Natural killer cell treated with Interleukin-12 subunit alpha and Interleukin-12 subunit beta and Interleukin-15 and Interleukin-18, amount 100 ng/mL, for 72 hours (primary cell): ENCODE data around the gene KRT78. TPM values are rescaled to one million over a fixed set of nuclear protein-coding genes. Genes with fewer than 3 reads are reported as not detected.
"Not testable (repeated sequence)": the region's sequence is repeated elsewhere in the genome, so short reads cannot be mapped to it uniquely, and the experiment has no call there.

Source experiments
- ATAC-seq, 2 donors: fragments of 150-1000 bp; cut with Tn5 transposase in 1 of 2; sonication (Bioruptor Pico), chemical (Tn5 transposase) in 1 of 2; 2 replicates each; pipeline ENCODE4 v1.10.0; 2021
- DNase-seq: peaks from one replicate; pipeline ENCODE4 v3.0.0; 2022; ENCODE audit warnings: low spot score
- H3K27ac Mint-ChIP-seq, 2 donors: 1 replicate in 1 of 2; 2 replicates in 1 of 2; pipeline ENCODE4 v1.8.0; 2022; ENCODE audit warnings: mixed read lengths in 2 of 2, mild to moderate bottlenecking in 1 of 2, moderate library complexity in 1 of 2
- H3K27me3 Mint-ChIP-seq, 2 donors: 1 replicate in 1 of 2; 2 replicates in 1 of 2; pipeline ENCODE4 v1.8.0; 2022; ENCODE audit warnings: mixed read lengths in 2 of 2
- H3K36me3 Mint-ChIP-seq: one replicate; pipeline ENCODE4 v1.8.0; 2022; ENCODE audit warnings: mixed read lengths
- H3K4me1 Mint-ChIP-seq, 2 donors: 1 replicate in 1 of 2; 2 replicates in 1 of 2; pipeline ENCODE4 v1.8.0; 2022; ENCODE audit warnings: low read depth in 2 of 2, mixed read lengths in 2 of 2, mild to moderate bottlenecking in 1 of 2
- H3K4me3 Mint-ChIP-seq: one replicate; pipeline ENCODE4 v1.8.0; 2022; ENCODE audit warnings: mixed read lengths
- H3K9me3 Mint-ChIP-seq: 2 replicates; pipeline ENCODE4 v1.8.0; 2022; ENCODE audit warnings: mixed read lengths
- total RNA-seq, 2 donors: library from RNA; stranded (reverse); gene quantifications; one replicate each; pipeline ENCODE4 v1.2.3, GENCODE V29; 2022

Gene KRT78, protein sequence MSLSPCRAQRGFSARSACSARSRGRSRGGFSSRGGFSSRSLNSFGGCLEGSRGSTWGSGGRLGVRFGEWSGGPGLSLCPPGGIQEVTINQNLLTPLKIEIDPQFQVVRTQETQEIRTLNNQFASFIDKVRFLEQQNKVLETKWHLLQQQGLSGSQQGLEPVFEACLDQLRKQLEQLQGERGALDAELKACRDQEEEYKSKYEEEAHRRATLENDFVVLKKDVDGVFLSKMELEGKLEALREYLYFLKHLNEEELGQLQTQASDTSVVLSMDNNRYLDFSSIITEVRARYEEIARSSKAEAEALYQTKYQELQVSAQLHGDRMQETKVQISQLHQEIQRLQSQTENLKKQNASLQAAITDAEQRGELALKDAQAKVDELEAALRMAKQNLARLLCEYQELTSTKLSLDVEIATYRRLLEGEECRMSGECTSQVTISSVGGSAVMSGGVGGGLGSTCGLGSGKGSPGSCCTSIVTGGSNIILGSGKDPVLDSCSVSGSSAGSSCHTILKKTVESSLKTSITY
- total RNA-seq, result not detected

DNA sequence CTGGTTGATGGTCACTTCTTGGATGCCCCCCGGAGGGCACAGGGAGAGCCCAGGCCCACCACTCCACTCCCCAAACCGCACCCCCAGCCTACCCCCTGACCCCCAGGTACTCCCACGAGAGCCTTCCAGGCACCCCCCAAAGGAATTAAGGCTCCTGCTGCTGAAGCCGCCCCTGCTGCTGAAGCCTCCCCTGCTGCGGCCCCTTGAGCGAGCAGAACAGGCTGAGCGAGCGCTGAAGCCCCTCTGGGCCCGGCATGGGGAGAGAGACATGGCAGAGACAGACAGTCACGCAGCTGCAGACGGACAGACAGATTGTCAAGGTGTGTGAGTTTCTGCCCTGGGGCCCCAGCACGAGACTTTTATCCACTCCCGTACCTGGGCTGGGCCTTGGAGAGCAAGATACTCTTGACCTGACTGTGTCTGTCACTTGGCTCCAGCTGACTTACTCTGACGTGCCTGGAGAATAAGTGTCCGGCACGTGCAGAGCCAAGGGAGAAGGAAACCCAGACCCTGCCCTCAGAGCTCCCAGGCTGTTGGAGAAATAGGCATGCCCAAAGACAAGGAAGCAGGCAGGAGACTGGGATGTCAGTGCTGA lies at the start of gene KRT78:
TSS of gene KRT78 (minus strand) at position 334 of the 595 bp plus-strand sequence. CDS start at position 270, 64 bp downstream.
- H3K36me3 Mint-ChIP-seq, result no peaks in the 10 kb centered on the region
- peaks cover 8 to 9% of the 10 kb centered on the region in 2 donors for H3K27me3 Mint-ChIP-seq
- no peak for DNase-seq
- H3K27ac Mint-ChIP-seq, result no peak within 1 kb of the TSS
- H3K9me3 Mint-ChIP-seq, result no peaks in the 10 kb centered on the region
- no peak for ATAC-seq
- no peak within 1 kb of the TSS for H3K4me3 Mint-ChIP-seq
- H3K4me1 Mint-ChIP-seq, result peaks cover 0 to 14% of the 10 kb centered on the region in 2 donors

DNA sequence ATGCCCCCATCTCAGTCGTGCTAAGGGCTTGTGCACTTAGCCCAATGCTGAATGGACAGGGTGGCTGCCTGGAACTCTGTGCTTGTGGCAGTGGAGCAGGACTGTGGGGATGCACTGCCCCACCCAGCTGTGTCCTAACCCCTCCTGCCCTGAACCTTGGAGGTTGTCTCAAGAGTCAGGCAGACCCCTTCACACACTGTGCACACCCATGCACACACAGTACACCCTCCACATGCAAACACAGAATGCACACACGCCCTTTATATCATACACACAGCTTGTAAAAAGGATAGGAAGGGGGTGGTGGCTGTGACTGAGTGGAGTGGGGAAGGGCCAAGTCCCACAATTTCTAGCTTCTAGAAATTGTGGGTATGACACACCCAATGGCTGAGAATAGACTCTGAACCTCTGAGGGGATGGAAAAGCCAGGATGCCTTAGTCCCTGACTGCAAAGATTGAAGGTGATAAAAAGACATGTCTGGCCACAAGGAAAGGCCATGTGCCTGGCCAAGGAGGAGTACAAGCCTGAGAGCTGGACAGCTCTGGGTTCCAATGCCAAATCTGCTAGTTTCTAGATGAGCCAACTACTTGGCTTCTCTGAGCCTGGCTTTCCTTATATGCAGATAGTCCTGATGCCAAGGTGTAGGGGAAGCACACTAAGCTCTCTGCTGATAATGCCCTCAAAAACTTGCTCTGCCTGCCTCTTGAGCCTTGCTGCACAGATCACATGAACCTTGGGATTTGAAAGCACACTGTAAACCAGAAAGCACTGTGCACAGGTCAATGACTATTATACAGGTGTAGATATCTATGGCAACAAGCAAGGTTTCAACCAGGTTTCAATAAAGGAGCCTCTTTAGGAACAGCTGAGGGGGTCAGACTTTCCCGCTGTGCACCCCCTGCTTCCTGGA lies 47.7 kb upstream of the KRT78 start:
- Mint-ChIP-seq H3K27ac (no peak overlapping the region), H3K27me3 (peaks cover 7 to 12% of the 10 kb centered on the region in 2 donors), H3K36me3 (no peaks in the 10 kb centered on the region), H3K4me1 (no peaks in the 10 kb centered on the region), H3K4me3 (no peak overlapping the region), H3K9me3 (no peaks in the 10 kb centered on the region)
- ATAC-seq (peak; percentile 46 to 50), DNase-seq (no peak)

DNA sequence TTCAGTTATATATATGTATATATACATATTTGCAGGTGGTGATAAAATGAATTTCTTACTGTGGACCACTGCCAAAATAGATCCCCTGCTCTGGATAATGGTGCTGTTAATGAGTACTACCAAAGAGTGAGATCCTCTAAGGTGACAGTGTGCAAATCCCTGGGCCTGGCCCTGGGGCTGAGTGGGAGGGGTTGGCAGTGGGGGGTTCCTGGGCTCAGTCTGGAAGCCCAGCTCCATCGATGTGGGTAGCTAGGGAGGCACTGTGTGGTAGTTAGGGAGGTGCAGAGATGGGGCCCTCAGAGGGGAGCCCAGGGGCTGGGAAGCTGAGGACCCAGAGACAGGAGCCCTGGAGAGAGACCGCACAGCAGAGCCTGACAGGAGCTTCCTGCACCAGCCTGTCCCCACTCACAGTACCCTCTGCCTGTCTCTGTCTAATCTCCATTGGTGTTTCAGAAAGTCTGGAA lies 47.0 kb upstream of the KRT78 start:
- DNase-seq, result no peak
- Mint-ChIP-seq H3K4me1 (no peaks in the 10 kb centered on the region), H3K27ac (no peak overlapping the region), H3K9me3 (no peaks in the 10 kb centered on the region), H3K4me3 (no peak overlapping the region), H3K36me3 (no peaks in the 10 kb centered on the region), H3K27me3 (peaks cover 3 to 10% of the 10 kb centered on the region in 2 donors)
- peak; percentile 37 to 45 for ATAC-seq

DNA sequence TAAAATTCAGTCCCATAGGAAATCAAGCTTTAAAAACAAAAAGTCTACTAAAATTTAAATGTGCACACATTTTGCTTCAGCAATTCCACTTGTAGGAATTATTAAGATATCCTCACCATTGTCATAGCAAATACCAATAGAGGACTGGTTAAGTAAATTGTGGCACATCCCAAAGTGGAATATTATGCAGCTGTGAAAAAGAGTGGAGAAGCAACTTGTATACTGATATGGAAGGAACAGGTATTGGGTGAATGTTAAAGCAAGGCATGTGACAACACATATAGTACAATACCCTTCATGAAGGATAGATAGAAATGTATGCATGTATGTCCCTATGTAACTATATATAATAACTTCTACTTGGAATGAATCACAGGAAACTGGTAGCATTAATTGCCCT lies 44.2 kb upstream of the KRT78 start:
- ATAC-seq (no peak), DNase-seq (no peak)
- H3K27me3 Mint-ChIP-seq, result peaks cover 0 to 9% of the 10 kb centered on the region in 2 donors
- no peaks in the 10 kb centered on the region for H3K36me3 Mint-ChIP-seq
- no peak overlapping the region for H3K27ac Mint-ChIP-seq
- H3K4me1 Mint-ChIP-seq, result no peaks in the 10 kb centered on the region
- H3K4me3 Mint-ChIP-seq, result no peak overlapping the region
- H3K9me3 Mint-ChIP-seq, result no peaks in the 10 kb centered on the region

DNA sequence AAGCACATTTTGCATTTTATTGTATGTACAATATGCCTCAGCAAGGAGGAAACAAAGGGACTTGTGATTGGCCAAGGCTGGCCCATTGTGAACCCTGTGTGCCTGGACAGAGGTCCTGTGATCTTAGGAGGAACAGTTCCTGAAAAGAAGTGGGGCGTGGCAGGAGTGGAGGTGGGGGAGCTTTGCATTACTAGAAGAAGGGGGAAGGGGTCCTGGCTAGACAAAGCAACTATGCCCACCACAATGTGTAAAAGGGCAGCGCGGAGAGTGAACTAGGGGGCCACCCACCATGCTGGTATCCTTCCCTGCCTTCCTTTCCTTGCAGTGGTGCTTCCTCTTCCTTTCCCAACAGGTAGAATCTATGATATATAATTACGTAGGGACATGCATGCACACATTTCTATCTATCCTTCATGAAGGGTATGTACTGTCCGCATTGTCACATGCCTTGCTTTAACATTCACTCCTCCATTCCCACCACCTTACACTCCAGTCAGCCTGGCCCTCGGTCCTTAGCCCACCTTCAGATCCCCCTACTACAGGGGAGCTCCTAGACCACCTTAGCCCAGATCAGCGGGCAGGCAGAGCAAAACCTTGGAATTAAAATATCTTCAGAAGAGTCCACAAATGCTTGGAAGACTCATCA lies 43.5 kb upstream of the KRT78 start:
- ATAC-seq (no peak), DNase-seq (no peak)
- no peaks in the 10 kb centered on the region for H3K36me3 Mint-ChIP-seq
- no peak overlapping the region for H3K27ac Mint-ChIP-seq
- H3K9me3 Mint-ChIP-seq, result no peaks in the 10 kb centered on the region
- peaks cover 0 to 9% of the 10 kb centered on the region in 2 donors for H3K27me3 Mint-ChIP-seq
- H3K4me1 Mint-ChIP-seq, result no peaks in the 10 kb centered on the region
- H3K4me3 Mint-ChIP-seq, result no peak overlapping the region

DNA sequence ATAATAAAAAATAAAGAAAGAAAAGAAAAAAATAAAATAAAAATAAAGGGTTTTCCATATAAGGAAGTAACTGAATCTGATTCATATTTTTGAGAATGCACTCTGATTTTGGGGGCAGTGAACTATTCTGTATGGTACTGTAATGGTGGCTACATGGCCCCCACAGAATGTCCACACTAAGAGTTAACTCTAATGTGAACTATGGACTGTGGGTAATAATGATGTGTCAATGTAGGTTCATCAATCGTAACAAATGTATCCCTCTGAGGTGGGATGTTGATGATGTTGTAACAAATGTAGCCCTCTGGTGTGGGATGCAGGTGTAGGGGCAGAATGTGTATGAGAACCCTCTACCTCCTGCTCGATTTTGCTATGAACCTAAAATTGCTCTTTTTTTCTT lies 42.2 kb upstream of the KRT78 start:
- Mint-ChIP-seq H3K36me3 (no peaks in the 10 kb centered on the region), H3K27ac (no peak overlapping the region), H3K4me1 (no peaks in the 10 kb centered on the region), H3K27me3 (peaks cover 0 to 6% of the 10 kb centered on the region in 2 donors), H3K9me3 (no peaks in the 10 kb centered on the region), H3K4me3 (no peak overlapping the region)
- ATAC-seq, result no peak
- DNase-seq, result no peak

DNA sequence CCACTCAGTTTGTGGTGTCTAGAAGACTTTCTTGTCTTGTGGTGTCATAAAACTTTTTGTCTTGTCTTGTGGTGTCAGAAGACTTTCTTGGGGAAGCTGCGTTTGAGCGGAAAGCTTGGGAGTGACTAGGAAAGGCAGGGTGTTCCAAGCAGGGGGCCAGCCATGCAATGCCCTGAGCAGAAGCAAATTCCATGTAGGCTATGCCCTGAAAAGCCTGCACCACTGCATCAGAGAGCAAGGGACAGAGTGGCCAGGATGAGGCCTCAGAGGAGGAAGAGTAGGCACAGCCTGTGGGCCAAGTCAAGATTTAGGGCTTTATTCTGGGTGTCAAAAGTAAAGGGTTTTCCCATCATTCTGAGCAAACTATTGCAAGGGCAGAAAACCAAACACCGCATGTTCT lies 41.6 kb upstream of the KRT78 start:
- DNase-seq, result no peak
- no peaks in the 10 kb centered on the region for H3K9me3 Mint-ChIP-seq
- peaks cover 0 to 6% of the 10 kb centered on the region in 2 donors for H3K27me3 Mint-ChIP-seq
- no peaks in the 10 kb centered on the region for H3K4me1 Mint-ChIP-seq
- no peak for ATAC-seq
- no peak overlapping the region for H3K27ac Mint-ChIP-seq
- no peak overlapping the region for H3K4me3 Mint-ChIP-seq
- no peaks in the 10 kb centered on the region for H3K36me3 Mint-ChIP-seq

DNA sequence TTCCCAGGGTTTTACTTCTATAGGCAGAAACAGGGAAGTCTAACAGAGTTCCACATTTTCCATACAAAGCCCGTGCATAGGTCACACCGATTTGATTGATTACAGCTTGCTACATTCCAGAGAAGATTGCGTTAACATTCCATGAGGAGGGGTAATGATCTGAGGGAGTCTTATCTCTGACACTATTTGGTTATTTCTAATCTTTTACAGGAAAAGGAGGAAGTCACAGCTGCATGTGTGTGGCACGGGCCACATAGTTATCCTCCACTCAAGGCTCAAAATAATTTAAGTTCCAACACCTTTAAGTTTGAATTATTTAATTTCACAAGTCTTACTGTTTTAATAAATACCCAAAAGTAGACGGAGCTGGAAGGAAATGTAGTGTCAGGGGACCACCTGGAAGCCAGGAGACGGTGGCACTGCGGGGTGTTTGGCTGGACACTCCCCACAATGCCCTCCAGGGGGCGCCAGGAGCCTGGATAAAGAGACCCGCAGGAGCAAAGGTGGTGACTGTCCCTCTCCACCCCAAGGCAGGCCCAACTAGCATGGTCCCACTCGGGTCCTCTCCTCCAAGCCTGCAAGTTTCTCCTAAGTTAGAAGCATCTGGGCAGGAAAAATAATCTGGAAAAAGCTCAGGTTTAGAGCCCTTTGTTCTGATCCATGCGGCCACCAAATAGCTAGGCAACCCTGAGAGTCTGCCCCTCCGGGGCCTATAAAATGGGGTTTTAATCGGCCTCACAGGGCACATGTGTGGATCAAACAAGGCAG lies 35.9 kb upstream of the KRT78 start:
- ATAC-seq (peak; percentile 75 to 78), DNase-seq (no peak)
- Mint-ChIP-seq H3K4me1 (peaks cover 7 to 11% of the 10 kb centered on the region in 2 donors), H3K36me3 (no peaks in the 10 kb centered on the region), H3K9me3 (no peaks in the 10 kb centered on the region), H3K27ac (no peak overlapping the region), H3K4me3 (no peak overlapping the region), H3K27me3 (peaks cover 6 to 11% of the 10 kb centered on the region in 2 donors)

DNA sequence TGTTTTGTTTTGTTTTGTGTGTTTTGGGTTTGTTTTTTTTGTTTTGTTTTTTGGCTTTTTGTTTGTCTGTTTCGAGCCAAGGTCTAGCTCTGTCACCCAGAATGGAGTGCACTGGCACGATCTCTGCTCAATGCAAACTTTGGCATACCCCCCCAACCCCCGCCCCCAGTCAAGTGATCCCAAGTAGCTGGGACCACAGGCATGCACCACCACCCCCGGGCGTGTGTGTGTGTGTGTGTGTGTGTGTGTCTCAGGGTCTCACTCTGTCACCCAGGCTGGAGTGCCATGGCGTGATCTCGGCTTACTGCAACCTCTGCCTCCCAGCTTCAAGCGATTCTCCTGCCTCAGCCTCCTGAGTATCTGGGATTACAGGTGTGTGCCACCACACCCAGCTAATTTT lies 31.7 kb upstream of the KRT78 start:
- H3K4me3 Mint-ChIP-seq, result peak overlapping the region; percentile 36
- peaks cover 6 to 11% of the 10 kb centered on the region in 2 donors for H3K27me3 Mint-ChIP-seq
- H3K36me3 Mint-ChIP-seq, ATAC-seq, H3K9me3 Mint-ChIP-seq, H3K27ac Mint-ChIP-seq, DNase-seq: not testable (repeated sequence)
- H3K4me1 Mint-ChIP-seq, result peaks cover 8 to 11% of the 10 kb centered on the region in 2 donors

DNA sequence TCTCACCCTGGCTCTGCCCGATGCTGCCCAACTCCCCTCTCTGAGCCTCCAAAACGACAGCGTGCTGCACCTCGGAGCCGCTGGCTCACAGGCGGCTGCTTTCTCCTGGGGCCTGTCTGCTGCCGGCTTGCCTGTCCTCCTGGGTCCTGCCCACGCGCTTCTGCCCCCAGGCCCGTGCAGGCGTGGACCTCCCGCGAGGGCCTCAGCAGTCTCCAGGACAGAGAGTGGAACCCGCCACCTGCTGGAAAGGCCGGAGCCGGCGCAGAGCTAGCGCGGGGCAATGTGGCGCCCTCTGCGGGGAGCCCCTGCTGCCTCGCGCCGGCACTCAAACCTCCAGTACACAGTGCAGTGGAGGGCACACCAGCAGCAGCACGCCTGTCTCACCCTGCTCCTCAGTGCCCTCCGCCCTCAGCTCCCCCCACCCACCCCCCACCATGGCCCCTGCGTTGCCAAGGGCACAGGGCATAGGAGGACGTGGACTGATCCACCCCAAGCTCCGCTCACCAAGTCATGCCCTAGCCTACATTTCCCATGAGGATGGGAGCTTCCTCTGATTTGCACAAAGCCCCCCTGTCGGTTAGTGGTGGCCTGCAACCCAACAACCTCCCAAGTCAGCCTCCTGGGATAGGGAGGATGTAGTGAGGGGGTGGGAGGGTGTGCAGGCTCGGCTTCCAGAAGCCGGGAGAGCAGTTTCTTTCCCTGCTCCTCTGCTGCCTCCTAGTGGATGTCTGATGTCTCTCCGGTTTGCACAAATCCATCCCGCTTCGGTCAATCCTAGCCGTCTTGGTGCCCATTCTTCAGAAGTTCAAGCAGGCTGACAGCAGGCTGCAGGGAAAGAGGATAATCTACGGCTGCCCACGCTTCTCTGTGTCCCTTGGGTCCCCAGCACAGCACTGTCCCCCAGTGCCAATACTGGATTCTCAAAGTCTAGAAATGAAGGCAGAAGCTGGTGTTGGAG lies 30.9 kb upstream of the KRT78 start:
- Mint-ChIP-seq H3K4me1 (peaks cover 10 to 12% of the 10 kb centered on the region in 2 donors), H3K27ac (no peak overlapping the region), H3K36me3 (no peaks in the 10 kb centered on the region), H3K4me3 (peak overlapping the region; percentile 36), H3K9me3 (no peaks in the 10 kb centered on the region), H3K27me3 (peaks cover 6 to 11% of the 10 kb centered on the region in 2 donors)
- ATAC-seq (peak; percentile 88 to 89), DNase-seq (peak; percentile 74)

DNA sequence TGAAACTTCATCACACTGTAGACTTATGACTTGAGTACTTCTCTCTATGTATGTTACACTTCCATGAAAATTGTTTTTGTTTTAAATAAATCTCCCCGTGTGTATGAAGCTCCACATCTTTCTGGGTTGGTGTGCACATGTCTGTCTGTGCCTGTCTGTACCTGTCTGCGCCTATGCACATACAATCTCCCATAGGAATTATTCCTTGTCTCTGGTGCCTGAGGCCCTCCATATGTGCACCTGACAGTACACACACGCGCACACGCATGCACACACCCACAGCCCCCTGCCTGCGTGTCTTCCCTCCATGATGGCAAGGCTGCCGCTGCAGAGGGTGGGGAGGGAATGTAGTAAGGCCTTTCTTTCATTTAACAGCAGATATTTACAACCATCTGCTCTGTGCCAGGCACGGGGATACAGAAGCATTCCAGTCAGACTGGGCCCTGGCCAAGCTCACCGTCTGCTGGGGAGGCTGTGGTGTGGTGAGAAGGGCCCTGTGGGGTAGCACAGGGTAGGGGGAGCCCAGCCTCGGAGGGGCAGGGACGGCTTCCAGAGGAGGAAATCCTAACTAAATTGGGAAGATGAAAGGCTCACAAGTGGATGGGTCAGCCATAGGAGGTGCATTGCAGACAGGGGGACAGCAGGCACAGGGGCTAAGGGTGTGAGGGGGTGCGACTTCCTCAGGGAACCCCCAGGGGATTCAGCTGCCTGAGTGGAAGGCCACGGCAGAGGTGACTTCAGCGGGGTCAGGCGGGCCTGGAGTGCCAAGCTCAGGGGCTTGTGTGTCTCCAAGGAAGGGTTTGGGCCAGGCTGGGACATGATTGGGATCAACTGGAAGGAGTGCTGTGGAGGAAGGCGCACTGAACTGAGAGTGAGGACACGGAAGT lies 30.0 kb upstream of the KRT78 start:
- H3K9me3 Mint-ChIP-seq, result no peaks in the 10 kb centered on the region
- H3K4me3 Mint-ChIP-seq, result peak overlapping the region; percentile 27
- ATAC-seq (no peak), DNase-seq (no peak)
- H3K36me3 Mint-ChIP-seq, result no peaks in the 10 kb centered on the region
- H3K4me1 Mint-ChIP-seq, result peaks cover 12 to 13% of the 10 kb centered on the region in 2 donors
- peaks cover 6 to 12% of the 10 kb centered on the region in 2 donors for H3K27me3 Mint-ChIP-seq
- H3K27ac Mint-ChIP-seq, result no peak overlapping the region
